LNCAP (cell line): ENCODE results near the gene PRRC2B.

Experiments
- CTCF ChIP-seq: fragments of 450-650 bp; IDR thresholded peaks from 2 replicates; pipeline ENCODE4 v1.5.1; 2017; ENCODE audit warnings: mild to moderate bottlenecking

Gene PRRC2B

GRCh38 chr9:131385296-131385695, 8.6 kb upstream of the PRRC2B start:
- no peak for TF ChIP-seq CTCF

- no peak for TF ChIP-seq CTCF
These were observed 7.6 kb upstream of the PRRC2B start for GRCh38 chr9:131386281-131386680.

GRCh38 chr9:131387394-131387793, 6.5 kb upstream of the PRRC2B start:
- no peak for TF ChIP-seq CTCF

- TF ChIP-seq CTCF, result no peak
These were observed 2.9 kb upstream of the PRRC2B start for GRCh38 chr9:131391020-131391419.

- no peak for TF ChIP-seq CTCF
These were observed 2.4 kb upstream of the PRRC2B start for GRCh38 chr9:131391504-131391903.

- TF ChIP-seq CTCF, result no peak
These were observed 724 bp downstream of the PRRC2B start for GRCh38 chr9:131394464-131395156.

GRCh38 chr9:131395157-131396098, 1.5 kb downstream of the PRRC2B start:
- no peak for TF ChIP-seq CTCF
